ENCODE data around the gene NEK10.
"Not testable (repeated sequence)": the region's sequence is repeated elsewhere in the genome, so short reads cannot be mapped to it uniquely, and the experiment has no call there.

NEK10 gene

DNA sequence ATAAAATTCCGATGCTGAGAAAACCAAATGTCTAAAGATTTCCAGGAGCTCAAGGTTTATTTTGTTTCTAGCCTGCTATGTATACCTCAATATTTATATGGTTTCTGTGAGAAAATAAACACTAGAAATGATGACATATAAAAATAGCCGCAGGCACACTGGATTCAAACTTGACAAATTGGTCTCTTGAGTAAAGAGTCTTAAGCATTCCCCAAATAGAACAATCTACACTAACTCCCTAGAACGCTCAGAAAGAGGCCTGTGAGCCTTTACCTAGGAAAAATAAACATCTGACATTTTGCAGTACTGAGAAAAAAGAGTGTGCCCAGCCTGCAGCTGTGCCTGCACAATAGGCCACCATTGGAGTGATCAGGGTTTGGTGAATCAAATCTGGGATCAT is 75.2 kb downstream of the NEK10 start:
- no peak overlapping the region for H3K4me3 ChIP-seq (replicated peaks in 1 of 2; ENCODE audit: low read depth in 2 of 2, low read length in 2 of 2)
- TF ChIP-seq, protein P1, sequence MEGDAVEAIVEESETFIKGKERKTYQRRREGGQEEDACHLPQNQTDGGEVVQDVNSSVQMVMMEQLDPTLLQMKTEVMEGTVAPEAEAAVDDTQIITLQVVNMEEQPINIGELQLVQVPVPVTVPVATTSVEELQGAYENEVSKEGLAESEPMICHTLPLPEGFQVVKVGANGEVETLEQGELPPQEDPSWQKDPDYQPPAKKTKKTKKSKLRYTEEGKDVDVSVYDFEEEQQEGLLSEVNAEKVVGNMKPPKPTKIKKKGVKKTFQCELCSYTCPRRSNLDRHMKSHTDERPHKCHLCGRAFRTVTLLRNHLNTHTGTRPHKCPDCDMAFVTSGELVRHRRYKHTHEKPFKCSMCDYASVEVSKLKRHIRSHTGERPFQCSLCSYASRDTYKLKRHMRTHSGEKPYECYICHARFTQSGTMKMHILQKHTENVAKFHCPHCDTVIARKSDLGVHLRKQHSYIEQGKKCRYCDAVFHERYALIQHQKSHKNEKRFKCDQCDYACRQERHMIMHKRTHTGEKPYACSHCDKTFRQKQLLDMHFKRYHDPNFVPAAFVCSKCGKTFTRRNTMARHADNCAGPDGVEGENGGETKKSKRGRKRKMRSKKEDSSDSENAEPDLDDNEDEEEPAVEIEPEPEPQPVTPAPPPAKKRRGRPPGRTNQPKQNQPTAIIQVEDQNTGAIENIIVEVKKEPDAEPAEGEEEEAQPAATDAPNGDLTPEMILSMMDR (IDR thresholded peaks at IDR 0.05; ENCODE audit: low read depth, low read length), result no peak
- DNase-seq (ENCODE audit: low read depth in 2 of 2), result no peak

GRCh38 chr3:27290760-27291159 is 78.4 kb downstream of the NEK10 start:
- no peak overlapping the region for H3K4me3 ChIP-seq (replicated peaks in 1 of 2; ENCODE audit: low read depth in 2 of 2, low read length in 2 of 2)
- DNase-seq (ENCODE audit: low read depth in 2 of 2), result peak in 1 of 2 donors; percentile 18
- TF ChIP-seq, protein P1 (IDR thresholded peaks at IDR 0.05; ENCODE audit: low read depth, low read length), result no peak

DNA sequence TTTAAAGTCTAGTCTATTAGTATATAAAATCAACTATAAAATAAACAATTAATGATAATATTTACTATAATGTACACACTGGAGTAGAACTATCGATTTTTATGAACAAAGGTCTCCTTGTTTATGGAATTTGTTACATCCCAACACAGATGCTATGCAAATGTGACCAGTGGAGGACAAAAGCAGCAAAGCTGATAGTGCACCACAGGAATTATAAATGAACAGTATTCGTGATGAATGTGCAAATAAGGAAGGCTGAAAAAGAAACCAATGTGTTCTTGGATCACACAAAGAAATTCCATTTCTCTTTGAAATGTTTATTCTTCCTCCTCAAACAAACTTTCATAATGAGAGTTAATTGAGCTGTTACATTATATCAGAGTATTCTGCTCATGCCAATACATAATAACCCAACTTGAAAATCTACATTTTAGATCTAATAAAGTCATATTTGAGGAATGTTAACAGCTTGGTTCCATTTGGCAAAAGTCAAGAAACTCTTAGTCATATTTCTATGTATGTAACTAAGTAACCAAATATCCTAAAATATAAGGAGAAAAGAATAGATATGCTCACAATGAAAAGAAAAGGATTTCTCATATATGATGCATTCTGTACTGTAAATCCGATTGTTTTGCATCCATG is 79.3 kb downstream of the NEK10 start:
- peak; percentile 26 to 48 for DNase-seq (ENCODE audit: low read depth in 2 of 2)
- TF ChIP-seq, protein P1 (IDR thresholded peaks at IDR 0.05; ENCODE audit: low read depth, low read length), result no peak

DNA sequence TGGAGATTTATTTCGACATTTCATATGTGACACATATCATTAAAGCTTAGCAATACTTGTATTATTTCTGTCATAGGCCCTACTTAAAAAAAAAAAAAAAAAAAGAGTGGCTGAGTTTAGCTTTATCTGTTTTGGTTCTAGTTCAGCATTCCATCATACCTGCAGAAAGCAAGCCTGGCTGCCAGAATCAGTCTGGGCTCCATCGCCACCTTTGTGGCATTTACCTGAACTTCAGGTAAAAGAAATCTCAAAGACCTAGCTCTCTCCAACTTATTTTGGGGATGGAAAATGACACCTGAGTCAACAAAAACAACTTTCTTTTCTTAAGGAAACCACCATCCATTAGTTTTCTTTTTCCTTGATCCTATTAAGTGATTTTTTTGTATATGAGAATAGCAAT is 82.1 kb downstream of the NEK10 start:
- DNase-seq (ENCODE audit: low read depth in 2 of 2), result no peak
- H3K4me3 ChIP-seq (replicated peaks in 1 of 2; ENCODE audit: low read depth in 2 of 2, low read length in 2 of 2), result no peak overlapping the region
- TF ChIP-seq, protein P1 (IDR thresholded peaks at IDR 0.05; ENCODE audit: low read depth, low read length), result no peak

More for the DNA sequence above, 79.3 kb downstream of the NEK10 start:
- no peak overlapping the region for H3K4me3 ChIP-seq (replicated peaks in 1 of 2; ENCODE audit: low read depth in 2 of 2, low read length in 2 of 2)

- not testable (repeated sequence) for DNase-seq (ENCODE audit: low read depth in 2 of 2); H3K4me3 ChIP-seq (replicated peaks in 1 of 2; ENCODE audit: low read depth in 2 of 2, low read length in 2 of 2)
These were observed 82.7 kb downstream of the NEK10 start for GRCh38 chr3:27286467-27286866.

DNA sequence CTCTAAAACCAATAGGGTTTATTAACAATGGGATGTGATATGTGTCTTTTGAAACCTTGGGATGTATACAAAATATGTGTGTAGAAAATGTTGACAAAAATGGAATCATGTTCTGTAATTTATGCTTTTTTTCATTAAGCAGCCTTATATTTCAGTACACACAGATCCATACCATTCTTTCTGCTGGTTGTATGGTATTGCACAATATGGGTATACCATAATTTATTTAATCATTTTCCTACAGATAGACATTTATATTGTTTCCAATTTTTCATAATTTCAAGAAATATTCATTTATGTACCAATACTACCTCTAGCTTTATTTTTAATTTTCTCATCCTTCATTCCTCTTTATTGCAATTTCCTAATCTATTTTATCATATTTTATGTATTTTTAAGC is 83.5 kb downstream of the NEK10 start:
- H3K4me3 ChIP-seq (replicated peaks in 1 of 2; ENCODE audit: low read depth in 2 of 2, low read length in 2 of 2), result no peak overlapping the region
- DNase-seq (ENCODE audit: low read depth in 2 of 2), result no peak
- TF ChIP-seq, protein P1 (IDR thresholded peaks at IDR 0.05; ENCODE audit: low read depth, low read length), result no peak

DNA sequence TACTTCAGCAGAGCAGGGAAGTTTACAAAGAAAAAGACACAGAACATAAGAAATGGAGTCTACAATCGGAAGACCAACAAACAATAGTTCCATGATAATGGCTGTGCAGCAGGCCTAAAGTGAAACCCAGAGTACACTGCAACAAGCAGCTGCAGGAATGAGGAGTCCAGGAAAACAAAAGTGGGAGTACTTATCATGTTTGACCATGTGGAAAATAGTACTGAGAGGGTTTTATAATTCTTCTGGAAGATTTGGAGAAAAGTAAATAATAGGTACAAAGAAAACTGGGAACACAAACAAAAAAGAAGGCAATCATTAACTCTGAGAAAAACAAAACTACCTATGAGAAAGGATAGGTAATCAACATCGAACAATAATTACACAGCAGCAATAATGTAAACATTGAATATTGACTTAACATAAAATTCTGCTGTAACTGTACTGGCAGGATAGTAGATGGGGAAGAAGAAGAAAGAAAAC is 87.5 kb downstream of the NEK10 start:
- TF ChIP-seq, protein P1 (IDR thresholded peaks at IDR 0.05; ENCODE audit: low read depth, low read length), result no peak
- DNase-seq (ENCODE audit: low read depth in 2 of 2), result no peak
- H3K4me3 ChIP-seq (replicated peaks in 1 of 2; ENCODE audit: low read depth in 2 of 2, low read length in 2 of 2), result no peak overlapping the region

Data from cardiac fibroblast (primary cell).